ENCODE measurements around the gene DTX3L.

The DTX3L gene

DNA sequence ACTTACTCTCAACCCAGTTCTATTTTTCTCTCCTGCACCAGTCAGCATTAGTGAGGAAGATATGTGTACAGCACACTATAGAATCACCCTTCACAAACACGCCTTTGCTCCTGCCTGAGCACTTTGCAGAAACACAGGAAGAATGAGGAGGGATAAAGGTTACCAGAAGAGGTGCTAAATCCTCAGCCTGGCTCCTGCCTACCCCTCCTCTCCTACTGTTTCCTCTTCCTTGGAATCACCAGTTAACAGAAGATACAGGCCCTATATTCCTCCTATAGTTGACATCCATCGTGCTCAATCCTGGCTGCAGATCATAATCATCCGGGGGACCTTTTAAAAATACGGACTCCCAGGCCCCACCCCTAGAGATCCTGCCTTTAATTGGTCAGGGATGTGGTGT is 42.2 kb downstream of the DTX3L start:
- TF ChIP-seq, protein P1, sequence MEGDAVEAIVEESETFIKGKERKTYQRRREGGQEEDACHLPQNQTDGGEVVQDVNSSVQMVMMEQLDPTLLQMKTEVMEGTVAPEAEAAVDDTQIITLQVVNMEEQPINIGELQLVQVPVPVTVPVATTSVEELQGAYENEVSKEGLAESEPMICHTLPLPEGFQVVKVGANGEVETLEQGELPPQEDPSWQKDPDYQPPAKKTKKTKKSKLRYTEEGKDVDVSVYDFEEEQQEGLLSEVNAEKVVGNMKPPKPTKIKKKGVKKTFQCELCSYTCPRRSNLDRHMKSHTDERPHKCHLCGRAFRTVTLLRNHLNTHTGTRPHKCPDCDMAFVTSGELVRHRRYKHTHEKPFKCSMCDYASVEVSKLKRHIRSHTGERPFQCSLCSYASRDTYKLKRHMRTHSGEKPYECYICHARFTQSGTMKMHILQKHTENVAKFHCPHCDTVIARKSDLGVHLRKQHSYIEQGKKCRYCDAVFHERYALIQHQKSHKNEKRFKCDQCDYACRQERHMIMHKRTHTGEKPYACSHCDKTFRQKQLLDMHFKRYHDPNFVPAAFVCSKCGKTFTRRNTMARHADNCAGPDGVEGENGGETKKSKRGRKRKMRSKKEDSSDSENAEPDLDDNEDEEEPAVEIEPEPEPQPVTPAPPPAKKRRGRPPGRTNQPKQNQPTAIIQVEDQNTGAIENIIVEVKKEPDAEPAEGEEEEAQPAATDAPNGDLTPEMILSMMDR (IDR thresholded peaks at IDR 0.05; ENCODE audit: low read depth, low read length, missing control alignments), result no peak
- no peak for DNase-seq (ENCODE audit: low read depth)
- H3K4me3 ChIP-seq (ENCODE audit: low read depth, low read length), result no peak overlapping the region
- in situ Hi-C loops (cut with HindIII; ENCODE audit: low sequenced_read_pairs), result no loop called here

DNA sequence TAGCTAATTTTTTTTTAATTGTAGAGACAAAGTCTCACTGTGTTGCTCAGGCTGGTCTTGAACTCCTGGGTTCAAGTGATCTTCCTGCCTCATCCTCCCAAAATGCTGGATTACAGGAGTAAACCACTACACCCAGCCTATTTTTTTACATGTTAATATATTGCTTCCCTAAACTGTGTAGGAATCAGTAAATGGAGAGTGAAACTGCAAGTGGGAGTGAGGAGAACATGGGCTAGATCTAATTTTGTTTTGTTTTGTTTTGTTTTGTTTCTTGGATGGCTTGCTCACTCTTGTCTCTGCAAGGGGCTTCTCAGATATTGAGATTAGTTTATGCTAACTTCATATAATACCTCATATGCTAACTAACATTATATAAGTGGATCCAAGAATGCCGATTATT is 44.8 kb downstream of the DTX3L start:
- TF ChIP-seq, protein P1 (IDR thresholded peaks at IDR 0.05; ENCODE audit: low read depth, low read length, missing control alignments), result no peak
- no peak overlapping the region for H3K4me3 ChIP-seq (ENCODE audit: low read depth, low read length)
- DNase-seq (ENCODE audit: low read depth), result no peak
- in situ Hi-C loops (cut with HindIII; ENCODE audit: low sequenced_read_pairs), result no loop called here

DNA sequence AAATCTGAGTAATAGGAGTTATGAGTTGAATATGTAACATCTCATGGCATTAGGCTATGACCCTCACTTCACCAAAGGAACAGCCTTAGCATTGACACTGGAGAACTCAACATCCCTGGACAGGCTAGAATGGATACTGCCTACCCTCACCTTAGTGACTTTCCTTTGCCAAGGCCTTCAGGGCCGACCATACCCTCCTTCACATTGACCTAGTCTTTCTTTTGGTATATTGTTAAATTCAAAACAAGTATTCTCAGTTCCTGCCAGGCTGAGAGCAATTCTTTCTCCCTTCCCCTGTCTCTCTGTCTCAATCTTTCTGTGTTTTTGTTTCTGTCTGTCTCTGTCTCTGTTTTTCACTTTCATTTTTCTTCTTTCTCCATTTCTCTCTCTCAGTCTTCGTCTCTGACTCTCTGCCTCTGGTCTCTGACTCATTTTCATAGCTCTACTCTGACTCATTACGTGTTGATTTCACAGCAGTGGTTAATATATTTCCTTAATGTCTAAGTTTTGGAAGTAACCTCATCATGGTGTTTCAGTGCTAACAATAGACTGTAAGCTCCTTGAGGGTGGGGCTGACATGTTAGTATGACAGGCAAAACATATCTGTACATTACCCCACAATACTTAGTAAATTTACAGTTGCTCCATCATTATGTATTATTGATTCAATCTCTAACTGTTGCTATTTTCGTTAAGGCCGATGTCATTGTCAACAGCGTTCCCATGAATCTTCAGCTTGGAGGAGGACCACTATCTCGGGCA is 45.8 kb downstream of the DTX3L start:
- no peak overlapping the region for H3K4me3 ChIP-seq (ENCODE audit: low read depth, low read length)
- in situ Hi-C loops (cut with HindIII; ENCODE audit: low sequenced_read_pairs), result no loop called here
- DNase-seq (ENCODE audit: low read depth), result peak; percentile 45
- TF ChIP-seq, protein P1 (IDR thresholded peaks at IDR 0.05; ENCODE audit: low read depth, low read length, missing control alignments), result no peak

DNA sequence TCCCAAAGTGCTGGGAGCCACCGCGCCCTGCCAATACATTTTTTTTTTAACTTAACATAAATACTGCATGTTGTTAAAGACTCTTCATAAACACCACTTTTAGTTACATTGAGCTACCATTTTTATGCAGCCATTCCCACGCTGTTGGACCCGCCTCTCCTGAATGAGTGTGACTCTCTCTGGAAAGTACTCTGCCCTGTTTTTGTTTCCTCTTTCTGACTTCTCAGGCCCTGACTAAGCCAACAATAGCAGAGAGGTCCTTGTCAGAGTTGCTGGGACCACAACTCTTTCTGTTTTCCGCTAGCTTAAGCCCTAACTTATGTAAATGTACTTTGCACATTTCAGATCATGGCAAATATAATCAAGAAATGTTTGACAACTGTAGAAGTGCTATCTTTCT is 48.6 kb downstream of the DTX3L start:
- DNase-seq (ENCODE audit: low read depth), result no peak
- H3K4me3 ChIP-seq (ENCODE audit: low read depth, low read length), result no peak overlapping the region
- in situ Hi-C loops (cut with HindIII; ENCODE audit: low sequenced_read_pairs), result no loop called here
- TF ChIP-seq, protein P1 (IDR thresholded peaks at IDR 0.05; ENCODE audit: low read depth, low read length, missing control alignments), result no peak

DNA sequence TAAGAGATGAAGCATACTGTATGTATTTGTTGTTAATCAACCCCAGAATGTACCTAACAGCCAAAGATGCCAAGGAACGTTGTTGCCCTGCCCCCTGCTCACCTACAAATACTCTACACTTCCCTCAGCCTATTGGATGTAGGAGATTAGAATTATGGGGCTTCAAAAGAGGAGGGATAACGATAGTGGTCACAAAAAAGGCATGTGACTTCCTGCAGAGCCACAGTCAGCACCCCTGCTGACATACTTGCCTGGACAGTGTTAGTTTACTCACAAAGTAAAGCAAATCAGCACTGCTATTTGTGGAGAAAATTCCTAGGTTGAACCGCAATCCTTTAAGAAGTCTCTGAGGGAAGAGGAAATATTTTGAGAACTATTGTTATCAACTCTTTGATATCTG is 51.2 kb downstream of the DTX3L start:
- TF ChIP-seq, protein P1 (IDR thresholded peaks at IDR 0.05; ENCODE audit: low read depth, low read length, missing control alignments), result no peak
- in situ Hi-C loops (cut with HindIII; ENCODE audit: low sequenced_read_pairs), result no loop called here
- no peak overlapping the region for H3K4me3 ChIP-seq (ENCODE audit: low read depth, low read length)
- no peak for DNase-seq (ENCODE audit: low read depth)

DNA sequence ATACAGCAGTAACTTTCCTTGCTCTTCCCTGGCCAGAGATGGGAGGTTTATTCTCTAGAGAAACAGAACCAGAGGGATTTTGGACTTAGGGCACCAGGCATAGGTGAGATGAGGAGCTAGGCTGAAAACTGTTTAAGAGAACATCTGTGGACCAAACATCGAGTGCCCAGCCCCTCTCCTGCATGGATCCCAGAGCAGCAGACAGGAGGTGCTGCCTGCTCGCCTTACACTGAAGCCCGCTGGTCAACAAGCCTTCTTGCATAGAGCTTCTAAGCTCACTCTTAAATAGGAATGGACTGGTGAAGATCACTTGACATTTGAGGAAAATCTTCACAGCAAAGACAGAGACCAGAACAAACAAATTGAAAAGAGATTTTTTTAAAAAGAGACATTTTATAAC is 54.5 kb downstream of the DTX3L start:
- TF ChIP-seq, protein P1 (IDR thresholded peaks at IDR 0.05; ENCODE audit: low read depth, low read length, missing control alignments), result no peak
- in situ Hi-C loops (cut with HindIII; ENCODE audit: low sequenced_read_pairs), result no loop called here

More for the DNA sequence above, 54.5 kb downstream of the DTX3L start:
- no peak for DNase-seq (ENCODE audit: low read depth)
- H3K4me3 ChIP-seq (ENCODE audit: low read depth, low read length), result no peak overlapping the region

All from astrocyte of the cerebellum (primary cell).